Measurements from ENCODE around the gene RAB8B. TPM values are rescaled to one million over a fixed set of nuclear protein-coding genes. Genes with fewer than 3 reads are reported as not detected.

The RAB8B gene
- total RNA-seq, 1 experiment from 2014 or later: 33.8 TPM

DNA sequence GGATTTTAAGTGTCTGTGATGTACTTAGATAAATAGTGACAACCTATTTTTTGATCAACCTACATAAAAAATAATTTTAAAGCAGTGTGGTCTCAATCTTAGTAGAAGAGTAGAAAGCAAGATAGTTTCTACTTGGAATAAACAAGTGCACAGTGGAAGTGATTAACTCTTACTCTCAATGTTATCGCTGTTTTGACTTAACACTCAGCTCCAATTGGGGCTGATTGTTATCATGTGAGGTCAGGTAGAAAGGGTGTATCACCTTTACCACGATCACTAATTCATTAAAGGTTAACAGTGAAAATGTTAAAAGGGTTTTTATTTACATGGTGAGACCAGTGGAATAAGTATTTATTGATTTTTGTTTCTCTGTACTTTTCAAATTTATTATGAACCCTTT lies 65.6 kb downstream of the RAB8B start:
- Histone ChIP-seq H3K14ac (ENCODE audit: insufficient read depth, low read length) (no peak overlapping the region), H4K8ac (replicated peaks; ENCODE audit: insufficient read length, low read depth, low read length) (no peak overlapping the region), H3K4me2 (ENCODE audit: insufficient read depth, insufficient read length, low read length) (no peak overlapping the region), H3K79me1 (ENCODE audit: insufficient read depth, low read depth, low read length, poor library complexity, severe bottlenecking) (no peaks in the 10 kb centered on the region), H3K4me1 (ENCODE audit: insufficient read depth, low read length) (no peaks in the 10 kb centered on the region; the same call in 1 of the 2 replicates), H2BK12ac (ENCODE audit: insufficient read length, low read depth, low read length) (no peak overlapping the region), H3K27me3 (ENCODE audit: insufficient read depth, low read length) (no peaks in the 10 kb centered on the region), H3K9me3 (ENCODE audit: control insufficient read depth, low read depth, low read length) (no peaks in the 10 kb centered on the region), H3K79me2 (ENCODE audit: insufficient read depth, low read length) (no peaks in the 10 kb centered on the region), H2AK5ac (ENCODE audit: insufficient read length, low read length) (no peak overlapping the region), H2BK15ac (ENCODE audit: low read depth, low read length) (no peak overlapping the region), H4K20me1 (ENCODE audit: control insufficient read depth, insufficient read depth, insufficient read length) (no peaks in the 10 kb centered on the region), H3K27ac (ENCODE audit: insufficient read length, low read depth, low read length) (no peak overlapping the region), H2AFZ (ENCODE audit: low read length) (no peak overlapping the region), H3T11ph (ENCODE audit: low read length) (no peak overlapping the region), H4K91ac (ENCODE audit: insufficient read length, low read depth, low read length) (no peak overlapping the region), H2BK5ac (ENCODE audit: insufficient read length, low read length) (no peak overlapping the region), H2BK120ac (ENCODE audit: low read depth, low read length, poor library complexity, severe bottlenecking) (no peak overlapping the region), H3K4ac (ENCODE audit: low read depth, low read length) (no peak overlapping the region), H3K23ac (ENCODE audit: insufficient read length, low read depth, low read length) (no peak overlapping the region), H3K56ac (ENCODE audit: insufficient read length, low read depth, low read length) (no peak overlapping the region), H3K23me2 (ENCODE audit: insufficient read length, low read depth, low read length, poor library complexity, severe bottlenecking) (no peaks in the 10 kb centered on the region), H3K9ac (ENCODE audit: extremely low read depth, insufficient read length, low read length) (no peak overlapping the region), H3K18ac (ENCODE audit: insufficient read length, low read depth, low read length) (no peak overlapping the region), H2BK20ac (ENCODE audit: low read depth, low read length, poor library complexity, severe bottlenecking) (no peak overlapping the region), H4K5ac (ENCODE audit: insufficient read length, low read depth, low read length) (no peak overlapping the region)
- no CpG with 5 or more reads among the region's 2 CpGs for WGBS (ENCODE audit: extremely low coverage, insufficient read length, low lambda C conversion rate)
- no peak overlapping the region for H3K4me3 Mint-ChIP-seq
- H3K36me3 Mint-ChIP-seq (ENCODE audit: insufficient read depth in 1 of 3, low read depth in 3 of 3): peaks cover 13 to 30% (median 17%) of the 10 kb centered on the region in 3 experiments
- peak overlapping the region in 2 of 3 experiments; percentile 44 to 93; a peak in 1 of 7 replicates for H3K27ac Mint-ChIP-seq
- H3K9me3 Mint-ChIP-seq: peaks cover 0 to 4% of the 10 kb centered on the region in 2 experiments; a peak in 2 of 5 replicates
- peaks cover 21 to 28% of the 10 kb centered on the region in 2 experiments for H3K4me1 Mint-ChIP-seq
- TF ChIP-seq, protein P1, sequence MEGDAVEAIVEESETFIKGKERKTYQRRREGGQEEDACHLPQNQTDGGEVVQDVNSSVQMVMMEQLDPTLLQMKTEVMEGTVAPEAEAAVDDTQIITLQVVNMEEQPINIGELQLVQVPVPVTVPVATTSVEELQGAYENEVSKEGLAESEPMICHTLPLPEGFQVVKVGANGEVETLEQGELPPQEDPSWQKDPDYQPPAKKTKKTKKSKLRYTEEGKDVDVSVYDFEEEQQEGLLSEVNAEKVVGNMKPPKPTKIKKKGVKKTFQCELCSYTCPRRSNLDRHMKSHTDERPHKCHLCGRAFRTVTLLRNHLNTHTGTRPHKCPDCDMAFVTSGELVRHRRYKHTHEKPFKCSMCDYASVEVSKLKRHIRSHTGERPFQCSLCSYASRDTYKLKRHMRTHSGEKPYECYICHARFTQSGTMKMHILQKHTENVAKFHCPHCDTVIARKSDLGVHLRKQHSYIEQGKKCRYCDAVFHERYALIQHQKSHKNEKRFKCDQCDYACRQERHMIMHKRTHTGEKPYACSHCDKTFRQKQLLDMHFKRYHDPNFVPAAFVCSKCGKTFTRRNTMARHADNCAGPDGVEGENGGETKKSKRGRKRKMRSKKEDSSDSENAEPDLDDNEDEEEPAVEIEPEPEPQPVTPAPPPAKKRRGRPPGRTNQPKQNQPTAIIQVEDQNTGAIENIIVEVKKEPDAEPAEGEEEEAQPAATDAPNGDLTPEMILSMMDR (conservative IDR thresholded peaks at IDR 0.05): no peak
- H3K27me3 Mint-ChIP-seq (ENCODE audit: low read depth): no peaks in the 10 kb centered on the region
- DNase-seq: no peak

Measured in H9 (cell line).